ENCODE measurements around the gene GALNT3.

GALNT3 gene

DNA sequence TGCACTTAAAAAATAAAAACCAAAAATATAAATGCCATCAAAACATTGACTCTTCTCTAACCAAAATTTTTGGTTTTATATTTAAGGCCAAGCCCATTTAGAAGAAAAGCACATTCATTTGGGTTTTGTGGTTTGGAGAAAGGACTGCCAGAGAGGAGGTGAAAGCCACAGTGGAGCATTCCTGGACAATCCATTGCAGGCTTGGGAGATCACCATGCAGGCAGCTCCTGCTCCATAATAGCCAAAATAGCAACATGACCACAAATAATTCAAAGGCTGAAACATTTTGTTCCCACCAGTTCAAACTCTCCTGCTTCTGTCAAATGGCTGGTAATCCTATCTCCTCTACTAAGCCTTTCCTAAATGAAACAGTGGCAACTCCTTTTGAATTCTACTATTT lies 73.5 kb downstream of the GALNT3 start:
- DNase-seq: no peak

DNA sequence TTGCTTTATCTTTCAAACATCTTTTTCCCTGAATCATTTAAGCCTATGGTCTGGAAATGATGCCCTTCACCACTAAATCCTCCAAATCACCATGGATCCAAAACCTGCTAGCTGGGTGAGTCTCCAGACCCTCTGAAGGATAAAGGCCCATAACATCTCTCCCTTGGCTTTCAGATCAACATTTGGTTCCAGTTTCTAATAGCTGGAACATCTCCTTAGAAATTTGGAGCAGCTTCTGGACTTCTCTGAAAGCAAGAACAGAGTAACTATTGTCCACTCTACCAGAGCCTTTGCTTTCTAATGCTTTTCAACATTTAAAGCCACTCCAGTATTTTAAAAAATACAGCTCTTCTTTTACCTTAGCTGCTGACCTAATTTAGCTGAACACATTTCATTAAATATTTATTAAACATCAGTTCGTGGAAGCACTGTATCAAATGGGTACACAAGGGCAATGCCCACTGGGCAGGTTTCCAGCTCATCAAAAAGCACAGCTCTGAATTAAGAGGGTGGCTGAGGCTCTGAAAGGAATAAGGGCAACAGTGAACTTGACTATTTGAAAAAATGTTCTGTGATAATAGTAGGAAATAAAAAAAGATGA lies 75.3 kb downstream of the GALNT3 start:
- peak; percentile 14 for DNase-seq

DNA sequence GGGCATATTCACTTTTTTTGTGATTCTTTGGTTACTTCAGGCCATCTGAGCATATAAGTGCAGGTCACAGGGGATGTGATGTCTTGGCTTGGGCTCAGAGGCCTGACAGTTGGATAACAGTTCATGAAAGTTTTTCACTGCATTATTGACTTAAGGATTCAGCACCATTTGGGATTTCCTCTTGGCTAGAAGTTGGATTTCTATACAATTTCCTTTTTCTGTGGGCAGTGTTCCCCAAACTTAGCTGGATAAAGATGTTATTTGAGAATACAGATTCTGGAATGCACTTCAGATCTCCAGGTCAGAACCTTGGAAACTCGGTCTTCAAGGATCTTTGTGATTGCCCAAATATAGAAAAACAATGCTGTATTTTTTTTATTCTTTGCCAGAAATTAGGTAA lies 78.0 kb downstream of the GALNT3 start:
- no peak for DNase-seq

DNA sequence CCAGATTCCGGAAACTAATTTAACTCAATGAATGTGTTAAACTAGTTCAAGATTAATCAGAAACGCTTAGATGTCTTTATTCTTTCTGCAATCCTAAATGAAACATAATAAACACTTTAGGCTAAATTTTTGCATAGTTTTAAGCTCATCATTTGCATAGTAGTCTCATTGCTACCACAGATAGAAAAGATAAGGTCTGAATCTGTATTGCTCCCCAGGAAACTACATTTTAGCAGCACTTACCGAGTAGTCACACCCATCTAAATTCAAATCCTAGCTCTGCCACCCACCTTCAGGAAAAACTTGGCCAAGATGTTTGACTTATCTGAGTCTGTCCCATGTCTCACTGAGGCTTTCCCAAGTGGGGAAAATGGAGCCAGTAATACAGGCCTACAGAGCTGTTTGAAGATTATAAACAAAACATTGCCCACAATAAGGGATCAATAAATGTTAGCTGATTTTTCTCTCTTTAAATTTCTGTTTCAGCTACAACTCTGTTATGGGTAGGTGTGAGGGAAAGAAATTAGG lies 87.0 kb downstream of the GALNT3 start:
- DNase-seq: no peak

DNA sequence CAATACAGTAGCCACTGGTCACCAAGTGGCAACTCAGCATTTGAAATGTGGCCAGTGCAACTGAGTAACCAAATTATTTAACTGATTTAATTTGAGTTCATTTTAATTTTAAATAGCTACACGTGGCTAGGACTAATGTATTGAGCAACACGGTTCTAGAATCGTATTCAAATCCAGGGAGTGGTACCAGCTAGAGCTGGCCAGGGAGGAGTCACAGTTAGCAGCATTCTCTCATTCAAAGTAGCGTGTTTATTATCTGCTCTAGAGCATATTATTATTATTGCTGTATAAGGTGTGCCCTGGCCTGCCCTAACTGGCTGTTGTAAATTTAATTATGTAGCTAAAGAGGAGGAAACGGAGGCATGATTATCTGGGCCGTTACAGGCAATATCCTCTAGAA lies 92.9 kb downstream of the GALNT3 start:
- no peak for DNase-seq

DNA sequence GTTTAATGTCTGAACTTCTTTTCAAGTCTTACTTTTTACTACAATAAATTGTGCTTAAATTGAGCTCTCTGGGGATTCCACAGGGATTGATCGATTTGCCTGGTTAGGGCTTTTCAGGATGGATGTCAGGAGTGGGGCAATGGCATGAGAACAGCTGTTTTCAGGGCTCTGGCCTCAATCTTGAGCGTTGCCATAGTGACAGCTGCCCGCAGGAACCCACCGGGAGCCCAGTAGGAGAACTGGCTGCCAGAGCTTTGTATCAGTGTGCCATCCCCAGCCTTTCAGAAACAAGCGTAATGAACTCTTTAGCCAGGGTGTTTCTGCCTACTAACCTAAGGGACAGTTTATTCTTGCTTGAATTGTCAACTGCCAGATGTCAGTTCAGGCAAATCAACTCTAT lies 93.5 kb downstream of the GALNT3 start:
- DNase-seq: no peak

DNA sequence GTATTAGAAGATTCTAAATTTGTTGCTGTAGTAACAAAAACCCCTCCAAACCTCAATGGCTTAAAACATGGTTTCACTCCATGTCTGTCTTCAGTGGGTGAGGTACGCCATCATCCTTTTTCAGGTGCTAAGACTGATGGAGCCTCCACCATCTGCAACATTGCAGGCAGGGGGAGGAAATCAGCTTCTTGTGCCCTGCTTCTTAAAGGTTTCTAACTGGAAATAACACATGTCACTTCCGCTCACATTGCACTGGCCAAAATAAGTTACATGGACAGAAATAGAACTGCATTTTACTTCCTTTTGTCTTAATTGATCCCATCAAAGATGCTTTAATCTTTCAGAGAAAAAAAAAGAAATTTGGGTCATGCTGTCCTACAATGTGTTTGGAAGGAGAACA lies 94.1 kb downstream of the GALNT3 start:
- DNase-seq: no peak

DNA sequence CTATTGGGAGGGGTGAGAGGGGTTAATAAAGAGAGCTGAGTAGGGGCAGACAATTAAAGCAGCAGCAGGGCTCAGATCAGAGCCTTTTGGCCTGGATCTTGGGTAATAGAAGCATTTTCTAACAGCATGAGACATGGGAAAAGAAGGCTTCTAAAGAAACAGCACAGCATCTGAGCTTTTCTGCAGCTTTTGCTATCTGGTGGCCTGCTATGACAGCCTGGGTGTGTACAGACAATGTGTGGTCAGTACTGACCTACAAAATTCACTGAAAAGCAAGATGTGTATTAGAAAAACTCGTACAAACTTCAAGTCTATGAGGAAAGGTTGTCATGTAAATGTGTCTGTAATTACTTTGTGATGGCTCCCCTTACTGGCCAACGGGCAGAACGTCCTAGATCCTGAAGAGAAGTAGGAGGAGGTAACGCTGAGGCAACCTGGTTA lies 95.6 kb downstream of the GALNT3 start:
- peak; percentile 39 for DNase-seq

DNA sequence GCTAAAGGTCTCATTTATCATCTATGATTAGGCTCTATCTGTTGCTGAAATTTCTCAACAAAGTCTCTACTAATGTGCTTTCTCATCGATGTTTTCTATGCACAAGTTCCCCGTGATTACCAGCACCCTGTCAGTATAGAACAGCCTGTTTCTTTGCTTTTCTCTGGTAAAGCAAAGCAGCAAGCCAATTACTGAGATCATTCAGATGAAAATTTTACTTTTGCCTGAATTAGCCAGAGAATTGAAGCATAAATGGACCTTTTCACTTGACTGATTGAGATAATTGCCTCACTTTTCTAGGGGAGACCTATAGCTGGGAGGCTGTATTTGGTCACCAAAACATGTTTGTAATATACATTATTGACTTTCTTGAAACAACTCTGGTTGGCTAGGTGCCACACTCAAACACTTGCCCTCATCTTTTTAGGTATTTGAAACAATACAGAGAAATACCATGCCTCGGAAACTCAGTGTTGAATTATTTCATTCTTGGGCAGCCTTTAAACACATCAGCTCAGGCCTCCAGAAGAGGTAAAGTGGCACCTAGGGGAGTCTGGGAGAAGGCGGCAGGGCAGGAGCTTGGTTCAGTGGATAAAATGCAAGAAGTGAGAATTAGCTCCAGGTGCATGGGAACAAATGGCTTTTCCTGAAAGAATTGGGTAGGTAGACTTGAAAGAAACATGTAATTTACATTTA lies 96.2 kb downstream of the GALNT3 start:
- DNase-seq: peak; percentile 16
